GM23338 (cell line): ENCODE measurements around the gene EXTL1. TPM values are rescaled to one million over a fixed set of nuclear protein-coding genes. Genes with fewer than 3 reads are reported as not detected.

Source experiments
- ATAC-seq: fragments of 200-7000 bp; cut with Tn5 transposase; 3 replicates; pipeline ENCODE4 v1.9.1; 2020
- DNase-seq: peaks from one replicate; pipeline ENCODE4 v3.0.0-alpha.2; 2015; ENCODE audit warnings: low spot score
- H2AFZ ChIP-seq: fragments of 200-600 bp; sonication (generic); 2 replicates; pipeline ENCODE4 v1.8.0; 2016; ENCODE audit warnings: antibody characterized with exemption, mild to moderate bottlenecking, moderate library complexity
- H3F3A ChIP-seq: fragments of 200-600 bp; sonication (generic); replicated peaks from 2 replicates; pipeline ENCODE4 v1.8.0; 2017; ENCODE audit warnings: antibody characterized with exemption, mixed run types, low read depth
- H3K27ac ChIP-seq: fragments of 200-600 bp; sonication (generic); 2 replicates; pipeline ENCODE4 v1.6.1; 2016; ENCODE audit warnings: low read depth
- H3K27me3 ChIP-seq: fragments of 200-600 bp; sonication (generic); 2 replicates; pipeline ENCODE4 v1.8.0; 2016; ENCODE audit warnings: mild to moderate bottlenecking, mixed run types, moderate library complexity; ENCODE audit not compliant: insufficient read depth
- H3K36me3 ChIP-seq: fragments of 200-600 bp; sonication (generic); 2 replicates; pipeline ENCODE4 v1.8.0; 2016; ENCODE audit warnings: mild to moderate bottlenecking; ENCODE audit not compliant: insufficient read depth
- H3K4me1 ChIP-seq: fragments of 200-600 bp; sonication (generic); 2 replicates; pipeline ENCODE4 v1.8.0; 2016; ENCODE audit warnings: mild to moderate bottlenecking, moderate library complexity; ENCODE audit not compliant: insufficient read depth
- H3K4me2 ChIP-seq: fragments of 200-600 bp; sonication (generic); 2 replicates; pipeline ENCODE4 v1.7.1; 2017; ENCODE audit warnings: mixed run types
- H3K4me3 ChIP-seq: fragments of 200-600 bp; sonication (generic); 2 replicates; pipeline ENCODE4 v1.6.1; 2016; ENCODE audit warnings: mixed run types
- H3K79me2 ChIP-seq: fragments of 200-600 bp; sonication (generic); replicated peaks from 2 replicates; pipeline ENCODE4 v1.8.0; 2017; ENCODE audit warnings: mild to moderate bottlenecking; ENCODE audit not compliant: insufficient read depth
- H3K9me2 ChIP-seq: fragments of 200-600 bp; sonication (generic); 2 replicates; pipeline ENCODE4 v1.8.0; 2017; ENCODE audit not compliant: insufficient read depth
- H4K20me1 ChIP-seq: fragments of 200-600 bp; sonication (generic); replicated peaks from 2 replicates; pipeline ENCODE4 v1.8.0; 2017; ENCODE audit warnings: mild to moderate bottlenecking; ENCODE audit not compliant: insufficient read depth
- H3K27ac Mint-ChIP-seq: 2 replicates; pipeline ENCODE4 v1.8.0; 2020; ENCODE audit warnings: inconsistent platforms, mild to moderate bottlenecking, moderate library complexity, mixed read lengths
- H3K27me3 Mint-ChIP-seq: 3 replicates; pipeline ENCODE4 v1.8.0; 2022; ENCODE audit warnings: low read depth, mild to moderate bottlenecking, moderate library complexity, mixed read lengths, inconsistent platforms; ENCODE audit not compliant: insufficient read depth, poor library complexity
- H3K36me3 Mint-ChIP-seq: 3 replicates; pipeline ENCODE4 v1.8.0; 2021; ENCODE audit warnings: low read depth, mild to moderate bottlenecking, inconsistent platforms, moderate library complexity, mixed read lengths
- H3K4me1 Mint-ChIP-seq: 3 replicates; pipeline ENCODE4 v1.8.0; 2020; ENCODE audit warnings: mild to moderate bottlenecking, inconsistent platforms, mixed read lengths
- H3K4me3 Mint-ChIP-seq: 3 replicates; pipeline ENCODE4 v1.8.0; 2021; ENCODE audit warnings: moderate library complexity, mild to moderate bottlenecking, inconsistent platforms, mixed read lengths
- H3K9me3 Mint-ChIP-seq: 3 replicates; pipeline ENCODE4 v1.8.0; 2020; ENCODE audit warnings: moderate library complexity, mild to moderate bottlenecking, inconsistent platforms, mixed read lengths
- CREB1 ChIP-seq: fragments of 250-450 bp; sonication (Bioruptor Pico); IDR thresholded peaks from 2 replicates; pipeline ENCODE4 v1.5.0; 2020; ENCODE audit warnings: low read depth, mild to moderate bottlenecking, moderate library complexity
- EZH2 ChIP-seq: fragments of 200-600 bp; sonication (generic); IDR thresholded peaks from one replicate; pipeline ENCODE4 v1.8.0; 2017; ENCODE audit warnings: antibody characterized with exemption, mild to moderate bottlenecking, low read depth; ENCODE audit not compliant: unreplicated experiment
- EZH2phosphoT487 ChIP-seq: fragments of 200-600 bp; sonication (generic); IDR thresholded peaks from one replicate; pipeline ENCODE4 v1.8.1; 2018; ENCODE audit warnings: antibody characterized with exemption; ENCODE audit not compliant: unreplicated experiment
- JUNB ChIP-seq: IDR thresholded peaks from one replicate; pipeline ENCODE4 v1.6.1; 2016; ENCODE audit warnings: antibody characterized with exemption; ENCODE audit not compliant: unreplicated experiment
- NANOG ChIP-seq: IDR thresholded peaks from 2 replicates; pipeline ENCODE4 v1.6.1; 2016; ENCODE audit warnings: antibody characterized with exemption, borderline replicate concordance
- POLR2AphosphoS5 ChIP-seq: IDR thresholded peaks from 2 replicates; pipeline ENCODE4 v1.6.1; 2016; ENCODE audit warnings: antibody characterized with exemption, low read depth
- ZNF114 ChIP-seq: fragments of 250-450 bp; sonication (Bioruptor Pico); IDR thresholded peaks from 2 replicates; pipeline ENCODE4 v1.5.0; 2020; ENCODE audit warnings: mild to moderate bottlenecking, moderate library complexity
- ZNF331 ChIP-seq: fragments of 250-450 bp; sonication (Bioruptor Pico); IDR thresholded peaks from 2 replicates; pipeline ENCODE4 v1.5.0; 2020; ENCODE audit warnings: low read depth, mild to moderate bottlenecking, moderate library complexity
- polyA plus RNA-seq: library from polyadenylated mRNA; unstranded; fragments of >200 nt; fragmentation: Nextera tagmentation; extraction: Ambion mirVana; gene quantifications from 2 replicates; pipeline ENCODE4 v1.2.1, GENCODE V29; 2016
- total RNA-seq: library from RNA; depleted of rRNA; stranded (reverse); fragments of >200 nt; shearing (Covaris generic); gene quantifications from 2 replicates; pipeline ENCODE4 v1.2.3, GENCODE V29; 2014
- TF ChIP-seq, protein P1 (sequence below): fragments of 250-450 bp; sonication (Bioruptor Pico); IDR thresholded peaks from 2 replicates; pipeline ENCODE4 v1.5.0; 2020; ENCODE audit warnings: mild to moderate bottlenecking, moderate library complexity
- TF ChIP-seq, protein P2 (sequence below), 2 experiments: fragments of 200-600 bp in 1 of 2; sonication (generic) in 1 of 2; conservative IDR thresholded peaks; 2 replicates each; pipeline versions ENCODE4 v1.5.1 to v1.6.1; 2016 to 2017; ENCODE audit warnings: antibody characterized with exemption in 2 of 2, low read depth in 2 of 2, mild to moderate bottlenecking in 2 of 2, moderate library complexity in 1 of 2
- TF ChIP-seq, protein P3 (sequence below): IDR thresholded peaks from 2 replicates; pipeline ENCODE4 v1.6.1; 2016; ENCODE audit warnings: antibody characterized with exemption

EXTL1 gene
- total and polyA plus RNA-seq, 2 experiments from 2014 or later: 0.37 to 1.2 TPM

DNA sequence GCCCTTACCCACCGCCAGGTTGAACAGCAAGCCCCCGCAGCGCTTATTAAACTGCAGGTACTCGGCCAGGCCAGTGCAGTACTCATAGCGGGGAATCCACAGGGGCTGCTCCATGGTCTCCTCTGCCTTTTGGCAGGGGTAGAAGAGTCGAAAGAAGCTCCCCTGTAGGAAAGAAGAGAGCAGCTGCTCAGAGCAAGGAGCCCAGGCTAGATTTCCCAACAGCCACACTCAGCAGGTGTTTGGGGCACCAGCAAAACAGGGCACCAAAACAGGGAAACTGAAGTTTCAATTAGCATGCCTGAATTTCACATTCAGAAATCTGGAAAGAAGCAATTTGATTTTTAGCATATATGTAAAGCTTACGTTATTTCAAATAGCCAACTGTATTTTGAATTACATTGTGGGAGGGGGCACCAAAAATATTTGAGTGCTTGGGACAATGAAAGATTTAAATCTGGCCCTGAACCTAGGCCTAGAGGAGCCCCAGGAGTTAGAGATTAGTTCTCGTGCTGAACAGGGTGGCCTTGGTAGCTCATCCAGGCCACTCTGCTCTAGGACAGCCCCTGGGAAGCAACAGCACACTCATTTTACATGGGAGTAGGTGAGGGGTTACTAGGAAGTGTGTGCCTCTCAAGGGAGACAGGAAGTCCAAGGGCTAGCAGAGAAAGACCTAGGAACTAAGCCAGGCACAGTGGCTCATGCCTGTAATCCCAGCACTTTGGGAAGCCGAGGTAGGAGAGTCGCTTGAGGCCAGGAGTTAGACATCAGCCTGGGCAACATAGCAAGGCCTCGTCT, 31.9 kb upstream of the EXTL1 start:
- Histone ChIP-seq H3K4me3 (no peak overlapping the region), H3K4me1 (no peaks in the 10 kb centered on the region), H3K4me2 (no peak overlapping the region), H3K79me2 (no peaks in the 10 kb centered on the region), H3K36me3 (no peaks in the 10 kb centered on the region), H3K27ac (no peak overlapping the region), H3K9me2 (no peaks in the 10 kb centered on the region), H2AFZ (no peak overlapping the region), H3F3A (no peaks in the 10 kb centered on the region), H3K27me3 (no peaks in the 10 kb centered on the region), H4K20me1 (no peaks in the 10 kb centered on the region; the same call in 1 of the 2 replicates)
- Mint-ChIP-seq H3K27ac (peak overlapping the region; percentile 87), H3K9me3 (no peaks in the 10 kb centered on the region; the same call in 2 of the 3 replicates), H3K4me3 (no peak overlapping the region), H3K36me3 (peaks cover 8% of the 10 kb centered on the region), H3K4me1 (peaks cover 14% of the 10 kb centered on the region), H3K27me3 (no peaks in the 10 kb centered on the region)
- no peak; the same call in 2 of the 3 replicates for ATAC-seq
- TF ChIP-seq ZNF331 (CRISPR knock-in tag) (no peak), JUNB (no peak), EZH2 (no peak), EZH2phosphoT487 (no peak)
- TF ChIP-seq, protein P1, sequence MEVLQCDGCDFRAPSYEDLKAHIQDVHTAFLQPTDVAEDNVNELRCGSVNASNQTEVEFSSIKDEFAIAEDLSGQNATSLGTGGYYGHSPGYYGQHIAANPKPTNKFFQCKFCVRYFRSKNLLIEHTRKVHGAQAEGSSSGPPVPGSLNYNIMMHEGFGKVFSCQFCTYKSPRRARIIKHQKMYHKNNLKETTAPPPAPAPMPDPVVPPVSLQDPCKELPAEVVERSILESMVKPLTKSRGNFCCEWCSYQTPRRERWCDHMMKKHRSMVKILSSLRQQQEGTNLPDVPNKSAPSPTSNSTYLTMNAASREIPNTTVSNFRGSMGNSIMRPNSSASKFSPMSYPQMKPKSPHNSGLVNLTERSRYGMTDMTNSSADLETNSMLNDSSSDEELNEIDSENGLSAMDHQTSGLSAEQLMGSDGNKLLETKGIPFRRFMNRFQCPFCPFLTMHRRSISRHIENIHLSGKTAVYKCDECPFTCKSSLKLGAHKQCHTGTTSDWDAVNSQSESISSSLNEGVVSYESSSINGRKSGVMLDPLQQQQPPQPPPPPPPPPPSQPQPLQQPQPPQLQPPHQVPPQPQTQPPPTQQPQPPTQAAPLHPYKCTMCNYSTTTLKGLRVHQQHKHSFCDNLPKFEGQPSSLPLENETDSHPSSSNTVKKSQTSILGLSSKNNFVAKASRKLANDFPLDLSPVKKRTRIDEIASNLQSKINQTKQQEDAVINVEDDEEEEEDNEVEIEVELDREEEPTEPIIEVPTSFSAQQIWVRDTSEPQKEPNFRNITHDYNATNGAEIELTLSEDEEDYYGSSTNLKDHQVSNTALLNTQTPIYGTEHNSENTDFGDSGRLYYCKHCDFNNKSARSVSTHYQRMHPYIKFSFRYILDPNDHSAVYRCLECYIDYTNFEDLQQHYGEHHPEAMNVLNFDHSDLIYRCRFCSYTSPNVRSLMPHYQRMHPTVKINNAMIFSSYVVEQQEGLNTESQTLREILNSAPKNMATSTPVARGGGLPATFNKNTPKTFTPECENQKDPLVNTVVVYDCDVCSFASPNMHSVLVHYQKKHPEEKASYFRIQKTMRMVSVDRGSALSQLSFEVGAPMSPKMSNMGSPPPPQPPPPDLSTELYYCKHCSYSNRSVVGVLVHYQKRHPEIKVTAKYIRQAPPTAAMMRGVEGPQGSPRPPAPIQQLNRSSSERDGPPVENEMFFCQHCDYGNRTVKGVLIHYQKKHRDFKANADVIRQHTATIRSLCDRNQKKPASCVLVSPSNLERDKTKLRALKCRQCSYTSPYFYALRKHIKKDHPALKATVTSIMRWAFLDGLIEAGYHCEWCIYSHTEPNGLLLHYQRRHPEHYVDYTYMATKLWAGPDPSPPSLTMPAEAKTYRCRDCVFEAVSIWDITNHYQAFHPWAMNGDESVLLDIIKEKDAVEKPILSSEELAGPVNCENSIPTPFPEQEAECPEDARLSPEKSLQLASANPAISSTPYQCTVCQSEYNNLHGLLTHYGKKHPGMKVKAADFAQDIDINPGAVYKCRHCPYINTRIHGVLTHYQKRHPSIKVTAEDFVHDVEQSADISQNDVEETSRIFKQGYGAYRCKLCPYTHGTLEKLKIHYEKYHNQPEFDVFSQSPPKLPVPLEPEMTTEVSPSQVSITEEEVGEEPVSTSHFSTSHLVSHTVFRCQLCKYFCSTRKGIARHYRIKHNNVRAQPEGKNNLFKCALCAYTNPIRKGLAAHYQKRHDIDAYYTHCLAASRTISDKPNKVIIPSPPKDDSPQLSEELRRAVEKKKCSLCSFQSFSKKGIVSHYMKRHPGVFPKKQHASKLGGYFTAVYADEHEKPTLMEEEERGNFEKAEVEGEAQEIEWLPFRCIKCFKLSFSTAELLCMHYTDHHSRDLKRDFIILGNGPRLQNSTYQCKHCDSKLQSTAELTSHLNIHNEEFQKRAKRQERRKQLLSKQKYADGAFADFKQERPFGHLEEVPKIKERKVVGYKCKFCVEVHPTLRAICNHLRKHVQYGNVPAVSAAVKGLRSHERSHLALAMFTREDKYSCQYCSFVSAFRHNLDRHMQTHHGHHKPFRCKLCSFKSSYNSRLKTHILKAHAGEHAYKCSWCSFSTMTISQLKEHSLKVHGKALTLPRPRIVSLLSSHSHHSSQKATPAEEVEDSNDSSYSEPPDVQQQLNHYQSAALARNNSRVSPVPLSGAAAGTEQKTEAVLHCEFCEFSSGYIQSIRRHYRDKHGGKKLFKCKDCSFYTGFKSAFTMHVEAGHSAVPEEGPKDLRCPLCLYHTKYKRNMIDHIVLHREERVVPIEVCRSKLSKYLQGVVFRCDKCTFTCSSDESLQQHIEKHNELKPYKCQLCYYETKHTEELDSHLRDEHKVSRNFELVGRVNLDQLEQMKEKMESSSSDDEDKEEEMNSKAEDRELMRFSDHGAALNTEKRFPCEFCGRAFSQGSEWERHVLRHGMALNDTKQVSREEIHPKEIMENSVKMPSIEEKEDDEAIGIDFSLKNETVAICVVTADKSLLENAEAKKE (CRISPR knock-in tag): no peak
- no peak for DNase-seq

DNA sequence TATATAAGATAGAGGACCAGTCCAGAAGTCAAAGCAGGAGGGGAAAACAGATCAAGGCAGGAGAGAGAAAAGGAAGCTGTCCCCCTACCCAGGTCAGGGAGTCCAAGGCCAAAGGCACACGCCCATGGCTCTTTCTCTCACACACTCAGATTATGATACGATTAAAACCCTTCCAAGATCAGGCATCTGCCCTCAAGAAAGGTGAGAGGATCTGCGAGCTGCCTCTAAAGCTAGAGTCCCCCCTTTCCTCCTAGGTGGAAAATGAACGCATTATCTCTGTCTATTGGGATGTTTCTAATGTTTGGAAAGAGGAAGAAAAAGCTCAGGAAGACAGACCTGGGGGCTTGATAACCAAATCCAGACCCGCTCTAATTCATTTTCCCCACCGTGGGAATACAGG, 31.3 kb upstream of the EXTL1 start:
- Histone ChIP-seq H3K9me2 (no peaks in the 10 kb centered on the region), H3K27ac (no peak overlapping the region), H3K27me3 (no peaks in the 10 kb centered on the region), H4K20me1 (no peaks in the 10 kb centered on the region; the same call in 1 of the 2 replicates), H3F3A (no peaks in the 10 kb centered on the region), H3K36me3 (no peaks in the 10 kb centered on the region), H2AFZ (no peak overlapping the region), H3K79me2 (no peaks in the 10 kb centered on the region), H3K4me1 (no peaks in the 10 kb centered on the region), H3K4me2 (no peak overlapping the region), H3K4me3 (no peak overlapping the region)
- no peaks in the 10 kb centered on the region; the same call in 2 of the 3 replicates for H3K9me3 Mint-ChIP-seq
- H3K36me3 Mint-ChIP-seq: peaks cover 8% of the 10 kb centered on the region
- no peak overlapping the region for H3K27ac Mint-ChIP-seq
- H3K27me3 Mint-ChIP-seq: no peaks in the 10 kb centered on the region
- no peak for ATAC-seq
- no peak overlapping the region for H3K4me3 Mint-ChIP-seq
- H3K4me1 Mint-ChIP-seq: peaks cover 14% of the 10 kb centered on the region
- no peak for DNase-seq
- no peak for TF ChIP-seq NANOG
- no peak for TF ChIP-seq JUNB
- TF ChIP-seq, protein P2, sequence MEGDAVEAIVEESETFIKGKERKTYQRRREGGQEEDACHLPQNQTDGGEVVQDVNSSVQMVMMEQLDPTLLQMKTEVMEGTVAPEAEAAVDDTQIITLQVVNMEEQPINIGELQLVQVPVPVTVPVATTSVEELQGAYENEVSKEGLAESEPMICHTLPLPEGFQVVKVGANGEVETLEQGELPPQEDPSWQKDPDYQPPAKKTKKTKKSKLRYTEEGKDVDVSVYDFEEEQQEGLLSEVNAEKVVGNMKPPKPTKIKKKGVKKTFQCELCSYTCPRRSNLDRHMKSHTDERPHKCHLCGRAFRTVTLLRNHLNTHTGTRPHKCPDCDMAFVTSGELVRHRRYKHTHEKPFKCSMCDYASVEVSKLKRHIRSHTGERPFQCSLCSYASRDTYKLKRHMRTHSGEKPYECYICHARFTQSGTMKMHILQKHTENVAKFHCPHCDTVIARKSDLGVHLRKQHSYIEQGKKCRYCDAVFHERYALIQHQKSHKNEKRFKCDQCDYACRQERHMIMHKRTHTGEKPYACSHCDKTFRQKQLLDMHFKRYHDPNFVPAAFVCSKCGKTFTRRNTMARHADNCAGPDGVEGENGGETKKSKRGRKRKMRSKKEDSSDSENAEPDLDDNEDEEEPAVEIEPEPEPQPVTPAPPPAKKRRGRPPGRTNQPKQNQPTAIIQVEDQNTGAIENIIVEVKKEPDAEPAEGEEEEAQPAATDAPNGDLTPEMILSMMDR (conservative IDR thresholded peaks at IDR 0.05; ENCODE audit: low read depth in 2 of 2): no peak
- TF ChIP-seq EZH2: no peak
- TF ChIP-seq POLR2AphosphoS5: no peak
- TF ChIP-seq, protein P3, sequence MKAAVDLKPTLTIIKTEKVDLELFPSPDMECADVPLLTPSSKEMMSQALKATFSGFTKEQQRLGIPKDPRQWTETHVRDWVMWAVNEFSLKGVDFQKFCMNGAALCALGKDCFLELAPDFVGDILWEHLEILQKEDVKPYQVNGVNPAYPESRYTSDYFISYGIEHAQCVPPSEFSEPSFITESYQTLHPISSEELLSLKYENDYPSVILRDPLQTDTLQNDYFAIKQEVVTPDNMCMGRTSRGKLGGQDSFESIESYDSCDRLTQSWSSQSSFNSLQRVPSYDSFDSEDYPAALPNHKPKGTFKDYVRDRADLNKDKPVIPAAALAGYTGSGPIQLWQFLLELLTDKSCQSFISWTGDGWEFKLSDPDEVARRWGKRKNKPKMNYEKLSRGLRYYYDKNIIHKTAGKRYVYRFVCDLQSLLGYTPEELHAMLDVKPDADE: no peak
- TF ChIP-seq EZH2phosphoT487: no peak
- no peak for TF ChIP-seq CREB1
- no peak for TF ChIP-seq ZNF114
